ENCODE measurements around the gene CDK9. TPM values are rescaled to one million over a fixed set of nuclear protein-coding genes. Genes with fewer than 3 reads are reported as not detected.

CDK9 gene
- 10 to 100 TPM; 64.0 to 77.7 TPM for total RNA-seq

DNA sequence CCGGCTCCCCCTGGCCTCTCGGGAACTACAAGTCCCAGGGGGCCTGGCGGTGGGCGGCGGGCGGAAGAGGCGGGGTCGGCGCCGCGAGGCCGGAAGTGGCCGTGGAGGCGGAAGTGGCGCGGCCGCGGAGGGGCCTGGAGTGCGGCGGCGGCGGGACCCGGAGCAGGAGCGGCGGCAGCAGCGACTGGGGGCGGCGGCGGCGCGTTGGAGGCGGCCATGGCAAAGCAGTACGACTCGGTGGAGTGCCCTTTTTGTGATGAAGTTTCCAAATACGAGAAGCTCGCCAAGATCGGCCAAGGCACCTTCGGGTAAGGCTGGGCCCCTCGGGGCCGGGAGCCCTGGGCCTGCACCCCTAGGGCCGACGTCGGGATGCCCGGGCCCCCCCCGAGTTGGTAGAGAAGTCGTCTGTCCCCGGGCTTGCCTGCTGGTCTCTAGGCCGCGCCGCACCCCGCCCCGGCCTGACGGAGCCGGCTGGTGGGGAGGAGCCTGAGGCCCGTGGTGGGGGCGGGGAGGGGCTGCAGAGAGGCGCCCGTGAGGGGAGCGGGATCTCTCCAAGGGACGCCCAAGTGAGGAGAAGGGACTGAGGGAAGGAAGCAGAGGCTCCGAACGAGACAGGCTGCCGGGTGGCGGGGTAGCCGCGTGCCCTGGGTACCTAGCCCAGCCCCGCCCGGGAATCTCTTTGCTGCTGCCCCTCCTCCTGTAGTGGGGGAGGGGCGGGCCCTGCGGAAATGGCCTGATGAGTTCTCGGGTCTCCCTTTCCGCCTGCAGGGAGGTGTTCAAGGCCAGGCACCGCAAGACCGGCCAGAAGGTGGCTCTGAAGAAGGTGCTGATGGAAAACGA, at the start of gene CDK9:
CDK9 (plus strand) TSS at position 102 of the 840 bp plus-strand sequence; CDS start at position 217, 115 bp downstream.
- TF ChIP-seq, protein P1, sequence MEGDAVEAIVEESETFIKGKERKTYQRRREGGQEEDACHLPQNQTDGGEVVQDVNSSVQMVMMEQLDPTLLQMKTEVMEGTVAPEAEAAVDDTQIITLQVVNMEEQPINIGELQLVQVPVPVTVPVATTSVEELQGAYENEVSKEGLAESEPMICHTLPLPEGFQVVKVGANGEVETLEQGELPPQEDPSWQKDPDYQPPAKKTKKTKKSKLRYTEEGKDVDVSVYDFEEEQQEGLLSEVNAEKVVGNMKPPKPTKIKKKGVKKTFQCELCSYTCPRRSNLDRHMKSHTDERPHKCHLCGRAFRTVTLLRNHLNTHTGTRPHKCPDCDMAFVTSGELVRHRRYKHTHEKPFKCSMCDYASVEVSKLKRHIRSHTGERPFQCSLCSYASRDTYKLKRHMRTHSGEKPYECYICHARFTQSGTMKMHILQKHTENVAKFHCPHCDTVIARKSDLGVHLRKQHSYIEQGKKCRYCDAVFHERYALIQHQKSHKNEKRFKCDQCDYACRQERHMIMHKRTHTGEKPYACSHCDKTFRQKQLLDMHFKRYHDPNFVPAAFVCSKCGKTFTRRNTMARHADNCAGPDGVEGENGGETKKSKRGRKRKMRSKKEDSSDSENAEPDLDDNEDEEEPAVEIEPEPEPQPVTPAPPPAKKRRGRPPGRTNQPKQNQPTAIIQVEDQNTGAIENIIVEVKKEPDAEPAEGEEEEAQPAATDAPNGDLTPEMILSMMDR (IDR thresholded peaks at IDR 0.05) = no peak
- Histone ChIP-seq H3K4me1 (no peaks in the 10 kb centered on the region), H3K9me3 (no peaks in the 10 kb centered on the region), H3K36me3 (peaks cover 34% of the 10 kb centered on the region), H3K9ac (ENCODE audit: low read depth in 2 of 2, low read length in 2 of 2) (peak within 1 kb of the TSS; percentile 78 to 96), H3K27ac (peak within 1 kb of the TSS; percentile 96), H3K4me3 (peak within 1 kb of the TSS; percentile 98), H3K27me3 (no peaks in the 10 kb centered on the region)
- DNase-seq = peak; percentile 92
- intact Hi-C loops (cut with DNase I) = loop anchor here (2.0 to 5.0 kb wide), 2 partner anchors 51 to 131 kb away; partner anchors contain the start of genes ST6GALNAC4 and TOR2A

DNA sequence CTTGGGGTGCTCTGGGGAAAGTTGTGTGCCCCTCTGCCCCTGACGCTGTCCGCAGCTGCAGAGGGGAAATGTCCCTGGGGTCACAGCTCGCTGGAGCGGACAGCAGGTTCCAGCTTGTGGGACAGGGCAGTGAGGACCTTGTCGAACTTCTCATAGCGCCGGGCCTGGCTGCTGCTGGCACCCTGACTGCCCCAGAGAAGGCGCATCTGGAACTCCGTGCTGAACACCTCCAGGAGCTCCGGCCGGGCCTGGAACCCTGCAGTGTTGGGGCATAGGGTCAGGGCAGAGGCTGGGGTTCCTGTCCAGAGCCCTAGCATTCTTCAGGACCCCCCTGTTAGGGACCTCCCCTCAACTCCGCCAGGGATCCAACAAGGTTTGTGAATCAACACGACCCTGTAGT, 47.2 kb upstream of the CDK9 start:
- no peaks in the 10 kb centered on the region for H3K27me3 ChIP-seq
- TF ChIP-seq, protein P1 (IDR thresholded peaks at IDR 0.05) = no peak
- intact Hi-C loops (cut with DNase I) = loop anchor here (5.0 to 10.0 kb wide), 2 partner anchors 129 to 234 kb away; no protein-coding TSS in a partner anchor
- H3K4me1 ChIP-seq = peaks cover 7% of the 10 kb centered on the region
- DNase-seq = no peak
- H3K9ac ChIP-seq (ENCODE audit: low read depth in 2 of 2, low read length in 2 of 2) = no peak overlapping the region
- no peak overlapping the region for H3K4me3 ChIP-seq
- no peaks in the 10 kb centered on the region for H3K36me3 ChIP-seq
- no peaks in the 10 kb centered on the region for H3K9me3 ChIP-seq
- no peak overlapping the region for H3K27ac ChIP-seq

DNA sequence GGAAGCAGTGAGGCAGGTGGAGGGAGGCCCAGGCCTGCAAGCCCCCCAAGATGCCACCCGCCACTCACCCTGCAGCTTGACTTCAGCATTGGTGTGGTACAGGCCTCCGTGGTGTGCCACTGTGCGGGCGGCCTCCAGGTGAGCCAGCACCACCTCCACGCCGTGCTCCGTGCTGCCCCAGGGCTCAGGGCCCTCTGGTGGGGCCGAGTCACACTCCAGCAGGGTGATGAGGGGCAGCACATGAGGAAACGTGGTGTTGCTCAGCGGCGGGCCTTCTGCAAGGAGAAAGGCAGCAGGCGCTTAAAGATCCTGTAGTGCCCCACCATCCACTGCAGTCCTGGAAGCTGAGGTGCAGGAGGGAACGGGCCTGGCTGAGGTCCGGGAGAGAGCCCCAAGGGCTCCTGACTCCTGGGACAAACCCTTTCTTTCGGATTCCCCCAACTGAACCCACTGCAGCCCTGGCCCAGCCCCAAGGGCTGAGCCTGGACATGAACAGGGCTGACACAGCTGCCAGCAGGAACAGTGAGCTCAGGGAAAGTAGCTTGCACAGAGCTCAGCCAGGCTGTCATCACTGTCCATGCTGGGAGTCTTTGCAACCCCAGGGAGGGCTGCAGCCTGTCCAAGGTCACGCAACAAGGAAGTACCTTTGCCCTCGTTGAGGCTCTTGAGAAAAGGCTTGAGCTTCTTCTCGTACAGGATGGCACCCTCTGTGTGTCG, 46.1 kb upstream of the CDK9 start:
- DNase-seq = no peak
- no peak overlapping the region for H3K9ac ChIP-seq (ENCODE audit: low read depth in 2 of 2, low read length in 2 of 2)
- H3K4me1 ChIP-seq = no peaks in the 10 kb centered on the region
- H3K4me3 ChIP-seq = no peak overlapping the region
- no peaks in the 10 kb centered on the region for H3K9me3 ChIP-seq
- no peaks in the 10 kb centered on the region for H3K36me3 ChIP-seq
- intact Hi-C loops (cut with DNase I) = loop anchor here (5.0 to 10.0 kb wide), 2 partner anchors 128 to 235 kb away; no protein-coding TSS in a partner anchor
- TF ChIP-seq, protein P1 (IDR thresholded peaks at IDR 0.05) = no peak
- H3K27ac ChIP-seq = no peak overlapping the region
- no peaks in the 10 kb centered on the region for H3K27me3 ChIP-seq

DNA sequence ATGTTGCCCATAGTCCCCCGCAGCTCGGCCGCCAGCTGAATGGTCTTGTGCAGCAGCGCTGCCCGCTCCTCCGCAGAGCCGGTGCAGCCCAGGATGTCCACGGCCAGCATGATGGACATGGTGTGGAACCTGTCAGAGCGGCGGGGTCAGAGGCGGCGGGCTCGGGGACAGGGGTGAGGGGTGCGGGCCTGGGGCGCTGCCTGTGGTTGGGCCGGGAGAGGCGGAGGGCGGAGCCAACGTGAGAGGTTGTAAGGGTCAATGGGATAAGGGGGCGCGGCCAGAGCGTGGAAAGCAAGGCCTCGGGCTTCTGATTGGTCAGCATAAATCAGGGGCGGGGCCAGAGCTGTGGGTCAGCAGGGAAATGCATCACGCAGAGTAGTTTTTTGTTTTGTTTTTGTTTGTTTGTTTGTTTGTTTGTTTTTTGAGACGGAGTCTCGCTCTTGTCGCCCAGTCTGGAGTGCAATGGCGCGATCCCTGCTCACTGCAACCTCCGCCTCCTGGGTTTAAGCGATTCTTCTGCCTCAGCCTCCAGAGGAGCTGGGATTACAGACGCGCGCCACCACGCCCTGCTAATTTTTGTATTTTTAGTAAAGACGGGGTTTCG, 43.9 kb upstream of the CDK9 start:
- H3K27me3 ChIP-seq = no peaks in the 10 kb centered on the region
- no peak overlapping the region for H3K27ac ChIP-seq
- intact Hi-C loops (cut with DNase I) = no loop called here
- no peaks in the 10 kb centered on the region for H3K9me3 ChIP-seq
- H3K4me3 ChIP-seq = no peak overlapping the region
- H3K9ac ChIP-seq (ENCODE audit: low read depth in 2 of 2, low read length in 2 of 2) = no peak overlapping the region
- no peaks in the 10 kb centered on the region for H3K4me1 ChIP-seq
- DNase-seq = peak; percentile 80
- H3K36me3 ChIP-seq = no peaks in the 10 kb centered on the region
- TF ChIP-seq, protein P1 (IDR thresholded peaks at IDR 0.05) = no peak

DNA sequence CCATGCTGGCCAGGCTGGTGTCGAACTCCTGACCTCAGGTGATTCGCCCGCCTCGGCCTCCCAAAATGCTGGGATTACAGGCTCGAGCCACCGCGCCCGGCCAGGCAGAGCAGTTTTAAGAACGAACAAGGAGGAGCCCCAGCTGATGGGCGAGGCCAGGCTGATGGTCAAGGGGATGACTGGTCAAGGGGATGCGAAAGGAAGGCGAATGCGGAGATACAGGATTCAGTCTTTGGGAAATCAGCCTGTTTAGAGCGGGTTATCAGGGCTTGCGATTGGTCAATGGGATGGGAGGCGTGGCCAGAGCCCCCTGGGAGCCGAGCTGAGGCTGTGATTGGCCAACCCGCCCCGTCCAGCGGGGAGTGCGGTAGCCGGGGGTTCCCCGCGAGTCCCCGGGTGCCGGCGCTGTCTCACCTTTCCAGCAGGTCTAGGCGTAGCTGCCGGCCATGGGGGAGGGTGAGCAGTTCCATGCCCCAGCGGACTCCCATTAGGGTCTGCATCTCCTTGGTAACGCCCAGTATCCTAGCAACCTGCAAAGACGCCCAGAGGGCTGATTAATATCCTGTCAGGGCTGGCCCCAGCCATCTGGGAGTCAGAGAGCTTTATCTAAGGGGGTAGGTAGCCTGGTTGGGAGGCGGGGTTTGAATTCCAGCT, 43.3 kb upstream of the CDK9 start:
- no peaks in the 10 kb centered on the region for H3K9me3 ChIP-seq
- no peak overlapping the region for H3K27ac ChIP-seq
- no peak overlapping the region for H3K9ac ChIP-seq (ENCODE audit: low read depth in 2 of 2, low read length in 2 of 2)
- intact Hi-C loops (cut with DNase I) = no loop called here
- no peak for DNase-seq
- no peaks in the 10 kb centered on the region for H3K4me1 ChIP-seq
- H3K27me3 ChIP-seq = no peaks in the 10 kb centered on the region
- TF ChIP-seq, protein P1 (IDR thresholded peaks at IDR 0.05) = no peak
- H3K36me3 ChIP-seq = no peaks in the 10 kb centered on the region
- H3K4me3 ChIP-seq = no peak overlapping the region
